ENCODE measurements around the gene PRKAG2. TPM values are rescaled to one million over a fixed set of nuclear protein-coding genes. Genes with fewer than 3 reads are reported as not detected.

Gene PRKAG2
- total and polyA plus RNA-seq, 4 donors, result 3.6 to 25.1 (median 16.8) TPM

- Histone ChIP-seq H3K36me3 (ENCODE audit: control insufficient read depth in 4 of 4, insufficient read depth in 3 of 4, low read depth in 1 of 4, low read length in 3 of 4) (no peaks in the 10 kb centered on the region), H3K27ac (ENCODE audit: low read depth in 1 of 2, low read length in 2 of 2) (peak overlapping the region; percentile 93 to 97), H3K4me3 (ENCODE audit: low read depth in 1 of 3, low read length in 3 of 3) (no peak overlapping the region), H3K4me1 (ENCODE audit: control insufficient read depth in 4 of 4, insufficient read depth in 4 of 4, low read length in 3 of 4) (peaks cover 23 to 67% (median 43%) of the 10 kb centered on the region in 4 donors), H3K9me3 (ENCODE audit: control insufficient read depth in 4 of 4, low read length in 3 of 4) (no peaks in the 10 kb centered on the region), H3K27me3 (ENCODE audit: control insufficient read depth in 4 of 4, insufficient read depth in 4 of 4, low read length in 3 of 4) (no peaks in the 10 kb centered on the region), H3K9ac (ENCODE audit: low read depth in 1 of 2, low read length in 2 of 2) (peak overlapping the region in 1 of 2 donors; percentile 81)
- no peak for DNase-seq (ENCODE audit: low spot score)
- TF ChIP-seq NR2F2 (IDR thresholded peaks at IDR 0.05) (no peak), FOXA2 (IDR thresholded peaks at IDR 0.05) (no peak), TAF1 (conservative IDR thresholded peaks at IDR 0.05) (no peak), GABPA (IDR thresholded peaks at IDR 0.05 in 1 of 2, conservative IDR thresholded peaks at IDR 0.05 in 1 of 2) (no peak), MAX (IDR thresholded peaks at IDR 0.05) (no peak), CTCF (IDR thresholded peaks at IDR 0.05; ENCODE audit: low read depth, low read length, missing input control) (no peak), RAD21 (IDR thresholded peaks at IDR 0.05) (no peak), SP1 (IDR thresholded peaks at IDR 0.05) (no peak), EGR1 (IDR thresholded peaks at IDR 0.05; ENCODE audit: low read depth in 2 of 2) (no peak), ZBTB33 (IDR thresholded peaks at IDR 0.05) (no peak), RXRA (IDR thresholded peaks at IDR 0.05) (no peak), ATF3 (IDR thresholded peaks at IDR 0.05) (no peak)
- WGBS, result 83% methylated on average over 14 of the region's 14 CpGs
These were observed 52.5 kb downstream of the PRKAG2 start for GRCh38 chr7:151824373-151824933.

- no peak for DNase-seq (ENCODE audit: low spot score)
- peak overlapping the region; percentile 69 to 81 for H3K9ac ChIP-seq (ENCODE audit: low read depth in 1 of 2, low read length in 2 of 2)
- peak overlapping the region; percentile 93 to 97 for H3K27ac ChIP-seq (ENCODE audit: low read depth in 1 of 2, low read length in 2 of 2)
- peak; percentile 25 for TF ChIP-seq MAX (IDR thresholded peaks at IDR 0.05)
- no peak for TF ChIP-seq ZBTB33 (IDR thresholded peaks at IDR 0.05)
- H3K9me3 ChIP-seq (ENCODE audit: control insufficient read depth in 4 of 4, low read length in 3 of 4), result no peaks in the 10 kb centered on the region
- H3K27me3 ChIP-seq (ENCODE audit: control insufficient read depth in 4 of 4, insufficient read depth in 4 of 4, low read length in 3 of 4), result no peaks in the 10 kb centered on the region
- no peak overlapping the region for H3K4me3 ChIP-seq (ENCODE audit: low read depth in 1 of 3, low read length in 3 of 3)
- WGBS, result 58% methylated on average over 8 of the region's 8 CpGs
- peaks cover 26 to 74% (median 49%) of the 10 kb centered on the region in 4 donors for H3K4me1 ChIP-seq (ENCODE audit: control insufficient read depth in 4 of 4, insufficient read depth in 4 of 4, low read length in 3 of 4)
- H3K36me3 ChIP-seq (ENCODE audit: control insufficient read depth in 4 of 4, insufficient read depth in 3 of 4, low read depth in 1 of 4, low read length in 3 of 4), result no peaks in the 10 kb centered on the region
These were observed 53.1 kb downstream of the PRKAG2 start for GRCh38 chr7:151823566-151824372.
